Measurements from ENCODE around the gene SERPINH1. TPM values are rescaled to one million over a fixed set of nuclear protein-coding genes. Genes with fewer than 3 reads are reported as not detected.
A peak's percentile ranks its signal among the peaks of the same experiment; 100 is the strongest.
"Not testable (repeated sequence)": the region's sequence is repeated elsewhere in the genome, so short reads cannot be mapped to it uniquely, and the experiment has no call there.

The SERPINH1 gene
- polyA plus RNA-seq, 1 donor = 261 TPM

DNA sequence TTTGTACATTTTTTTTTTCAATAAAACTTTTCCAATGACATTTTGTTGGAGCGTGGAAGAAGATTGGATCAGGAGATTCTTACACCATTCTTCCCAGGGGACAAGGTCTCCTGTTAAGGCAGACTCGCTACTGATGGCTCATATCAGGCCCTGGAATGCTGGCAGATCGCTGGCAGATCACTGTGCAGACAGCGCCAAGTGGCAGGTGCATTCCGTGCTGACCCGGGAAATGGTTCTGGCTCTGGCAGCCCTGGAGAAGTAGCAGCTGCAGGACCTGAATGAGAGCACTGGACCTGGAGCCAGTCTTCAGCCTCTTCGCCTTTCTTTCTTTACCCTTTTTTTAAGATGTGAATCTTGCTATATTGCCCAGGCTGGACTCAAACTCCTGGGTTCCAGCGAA lies 10.7 kb downstream of the SERPINH1 start:
- DNase-seq = no peak

- no peak for DNase-seq
Observed at GRCh38 chr11:75574698-75575602, 12.9 kb downstream of the SERPINH1 start.

GRCh38 chr11:75576017-75576416 lies 14.0 kb downstream of the SERPINH1 start:
- no peak for DNase-seq

DNA sequence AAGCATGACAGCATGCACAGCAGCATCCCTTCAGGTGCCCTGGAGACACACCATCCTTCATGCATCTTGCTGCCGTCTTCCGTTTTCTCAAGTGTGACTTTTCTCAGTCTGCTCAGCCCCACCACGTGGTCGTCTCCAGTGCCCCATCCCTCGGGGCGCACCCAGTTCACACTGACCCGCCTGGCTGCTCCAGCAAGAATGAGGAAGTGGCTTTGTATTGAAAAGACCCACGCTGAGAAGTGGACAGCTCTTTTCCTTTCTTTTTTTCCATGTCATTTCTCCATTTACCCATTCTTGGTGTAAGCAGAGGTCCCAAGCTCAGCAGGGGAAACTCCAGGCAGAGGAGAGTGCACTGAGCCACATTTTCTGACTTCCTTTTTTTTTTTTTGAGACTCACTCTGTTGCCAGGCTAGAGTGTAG lies 14.5 kb downstream of the SERPINH1 start:
- DNase-seq = no peak

DNA sequence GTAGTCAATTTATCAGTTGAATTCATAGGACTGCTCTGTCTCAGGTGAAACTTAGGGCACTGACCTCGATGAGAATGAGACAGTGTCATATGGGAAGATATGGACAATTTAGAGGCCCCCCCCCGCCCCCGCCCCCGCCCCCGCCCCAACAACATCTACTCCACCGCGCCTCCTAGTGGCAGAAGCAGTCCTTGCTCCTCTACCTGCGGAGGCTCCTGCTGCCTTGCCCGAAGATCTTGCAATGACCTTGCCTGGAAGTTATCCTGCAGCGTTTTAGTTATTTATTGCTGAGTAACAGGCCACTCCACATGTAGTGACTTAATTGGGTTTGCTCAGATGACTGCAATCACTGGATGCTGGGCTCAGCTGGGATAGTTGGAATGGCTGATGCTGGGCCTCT lies 15.2 kb downstream of the SERPINH1 start:
- no peak for DNase-seq

GRCh38 chr11:75578977-75579376 lies 16.9 kb downstream of the SERPINH1 start:
- no peak for DNase-seq

DNA sequence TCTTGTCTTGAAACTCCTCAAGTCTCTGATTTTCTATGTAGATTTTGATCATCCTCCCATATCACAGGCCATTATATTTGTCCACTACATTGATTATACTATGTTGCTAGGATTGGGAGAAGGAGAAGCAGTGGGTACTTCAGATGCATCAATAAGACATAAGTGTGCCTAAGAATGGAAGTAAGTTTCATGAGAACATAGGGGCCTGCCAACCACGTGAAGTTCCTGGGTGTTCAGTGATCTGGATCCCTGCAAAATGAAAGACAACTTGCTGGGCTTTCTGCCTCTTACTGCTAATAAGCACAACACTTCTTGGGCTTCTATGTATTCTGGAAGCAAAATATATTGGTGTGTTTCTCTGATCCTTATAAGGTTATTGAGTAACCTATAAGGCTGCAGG lies 17.8 kb downstream of the SERPINH1 start:
- no peak for DNase-seq

- DNase-seq = no peak
Observed at GRCh38 chr11:75582506-75582894, 20.4 kb downstream of the SERPINH1 start.

DNA sequence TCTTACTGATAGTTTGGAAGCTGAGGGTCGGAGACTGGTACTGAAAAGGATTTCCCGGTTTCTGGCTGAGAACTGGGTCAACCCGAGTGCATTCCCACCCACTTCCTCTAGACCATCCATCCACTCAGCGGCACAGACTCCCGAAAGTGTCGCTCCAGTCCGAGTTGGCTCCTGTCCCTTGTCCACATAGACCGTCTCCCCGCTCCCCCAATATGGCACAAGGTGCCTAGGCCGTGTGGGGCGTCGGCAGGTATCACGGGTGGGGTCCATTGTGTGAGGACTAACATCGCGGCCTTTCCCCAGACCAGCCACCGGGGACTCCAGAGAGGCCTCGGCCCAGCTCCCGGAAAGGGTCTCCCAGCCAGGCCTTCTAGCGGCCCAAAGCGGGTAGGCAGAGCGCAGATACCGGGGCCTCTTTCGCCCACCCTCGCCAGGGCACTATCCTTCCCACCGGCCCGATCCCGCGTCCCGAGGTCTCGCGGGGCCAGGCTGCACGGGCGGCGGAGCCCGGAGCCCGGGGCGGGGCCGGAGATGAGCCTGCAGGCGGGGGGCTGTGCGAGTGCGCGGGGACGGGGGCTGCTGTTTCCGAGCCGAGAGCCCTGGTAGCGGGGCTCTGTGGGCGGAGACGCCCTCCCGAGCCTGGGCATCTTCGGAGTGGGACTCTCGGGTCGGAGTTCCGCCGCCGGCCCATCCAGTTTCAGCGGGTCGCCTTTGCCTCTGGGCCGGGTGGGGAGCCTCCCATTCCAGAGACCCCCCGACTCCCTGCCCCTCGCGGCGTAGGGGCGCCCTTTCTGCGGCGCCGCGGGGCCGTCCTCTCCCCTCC lies 21.1 kb downstream of the SERPINH1 start:
- peak; percentile 86 for DNase-seq

DNA sequence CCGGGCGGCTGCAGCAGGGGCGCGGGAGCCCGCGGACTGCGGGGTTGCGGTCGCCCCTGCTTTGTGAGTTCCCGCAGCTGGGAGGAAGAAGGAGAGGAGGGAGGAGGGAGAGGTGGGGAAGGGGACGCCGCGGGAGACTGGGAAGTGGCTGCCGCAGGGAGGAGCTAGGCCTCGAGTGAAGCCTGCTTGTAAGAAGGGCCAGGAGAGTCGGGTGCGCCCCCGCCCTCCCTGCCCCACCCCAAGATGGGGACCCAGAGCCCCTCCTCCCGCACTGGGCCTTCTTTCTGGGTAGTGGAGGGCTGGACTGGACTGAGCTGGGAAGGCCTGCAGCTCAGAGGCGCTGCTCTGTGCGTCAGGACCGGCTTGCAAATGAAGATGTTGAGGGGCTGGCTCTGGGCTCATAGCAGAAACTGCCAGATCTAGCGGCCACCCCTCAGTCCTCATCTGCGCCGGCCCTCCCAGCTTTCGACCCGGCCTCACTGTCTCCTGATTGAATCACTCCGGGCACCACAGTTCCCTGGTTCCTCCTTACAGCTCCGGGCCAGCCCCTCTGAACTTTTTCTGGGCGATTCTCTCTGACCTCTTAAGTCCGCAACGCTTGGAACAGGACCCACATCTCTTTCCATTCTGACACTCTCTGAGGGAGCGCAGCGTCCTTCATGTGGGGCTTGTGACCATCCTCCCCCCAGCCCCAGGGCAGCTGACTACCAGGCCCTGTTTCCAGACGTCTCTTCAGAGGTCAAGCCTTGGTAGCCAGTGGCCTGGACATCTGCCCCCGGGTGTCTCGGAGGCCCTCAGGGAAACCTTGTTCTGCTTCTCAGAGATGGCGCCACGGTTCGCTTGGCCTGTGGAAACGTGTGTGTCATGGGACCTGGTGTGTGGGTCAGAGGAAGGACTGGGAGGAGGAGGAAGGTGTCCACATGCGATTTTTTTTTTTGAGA lies 21.9 kb downstream of the SERPINH1 start:
- peak; percentile 82 for DNase-seq

DNA sequence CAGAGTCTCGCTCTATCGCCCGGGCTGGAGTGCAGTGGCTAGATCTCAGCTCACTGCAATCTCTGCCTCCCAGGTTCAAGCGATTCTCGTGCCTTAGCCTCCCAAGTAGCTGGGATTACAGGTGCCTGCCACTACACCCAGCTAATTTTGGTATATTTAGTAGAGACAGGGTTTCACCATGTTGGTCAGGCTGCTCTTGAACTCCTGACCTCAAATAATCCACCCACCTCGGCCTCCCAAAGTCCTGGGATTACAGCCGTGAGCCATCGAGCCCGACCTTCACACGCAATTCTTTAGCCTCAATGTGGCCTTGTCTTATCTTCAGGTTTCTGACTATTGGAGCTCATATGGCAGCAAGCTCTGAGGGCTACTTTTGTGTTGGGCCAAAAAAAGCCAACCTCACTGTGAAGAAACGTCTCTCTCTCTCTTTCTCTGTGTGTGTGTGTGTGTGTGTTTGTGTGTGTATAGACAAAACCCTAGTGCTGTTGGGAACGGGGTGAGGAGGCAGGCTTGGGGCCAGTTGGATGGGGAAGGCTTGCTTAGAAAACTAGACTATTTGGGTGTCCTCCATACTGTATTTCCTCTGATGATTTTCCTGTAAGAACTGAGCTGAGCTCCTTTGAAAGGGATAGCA lies 22.7 kb downstream of the SERPINH1 start:
- DNase-seq = not testable (repeated sequence)

DNA sequence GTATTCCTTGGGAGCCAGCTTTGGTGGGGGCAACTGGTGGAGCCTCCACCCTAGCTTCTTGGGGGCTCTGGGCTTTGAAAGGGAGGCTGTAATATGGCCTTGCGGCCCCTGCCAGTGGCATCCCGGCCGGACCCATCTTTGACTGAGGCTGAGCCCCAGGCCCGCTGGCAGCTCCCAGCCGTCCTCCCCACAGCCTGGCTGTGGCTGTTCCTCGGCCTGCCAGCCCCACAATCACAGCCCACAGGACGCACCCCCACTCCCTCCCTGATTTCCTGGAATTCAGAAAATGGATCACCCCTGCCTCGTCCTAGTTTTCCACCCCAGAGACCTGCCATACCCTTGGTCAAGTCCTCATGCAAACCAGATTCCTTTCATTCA lies 23.2 kb downstream of the SERPINH1 start:
- no peak for DNase-seq

DNA sequence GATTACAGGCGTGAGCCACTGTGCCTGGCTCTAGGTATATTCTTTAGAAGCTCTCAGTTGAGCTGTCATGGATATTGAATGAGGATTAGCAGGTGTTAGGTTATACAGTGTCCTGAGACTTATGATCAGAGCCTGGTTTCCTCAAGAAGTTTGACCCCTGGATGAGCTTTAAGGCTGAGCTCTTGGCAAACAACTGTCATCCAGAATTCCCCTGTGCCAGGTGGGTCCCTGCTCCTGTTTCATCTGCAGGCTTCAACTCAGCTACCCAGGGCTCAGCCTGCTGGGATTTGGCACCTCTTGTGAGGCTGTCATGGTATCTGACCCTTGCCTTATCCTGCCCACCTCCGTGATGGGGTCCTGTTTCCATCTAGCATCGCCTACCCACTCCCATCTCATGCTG lies 24.3 kb downstream of the SERPINH1 start:
- no peak for DNase-seq

- no peak for DNase-seq
Observed at GRCh38 chr11:75588051-75588481, 26.0 kb downstream of the SERPINH1 start.

DNA sequence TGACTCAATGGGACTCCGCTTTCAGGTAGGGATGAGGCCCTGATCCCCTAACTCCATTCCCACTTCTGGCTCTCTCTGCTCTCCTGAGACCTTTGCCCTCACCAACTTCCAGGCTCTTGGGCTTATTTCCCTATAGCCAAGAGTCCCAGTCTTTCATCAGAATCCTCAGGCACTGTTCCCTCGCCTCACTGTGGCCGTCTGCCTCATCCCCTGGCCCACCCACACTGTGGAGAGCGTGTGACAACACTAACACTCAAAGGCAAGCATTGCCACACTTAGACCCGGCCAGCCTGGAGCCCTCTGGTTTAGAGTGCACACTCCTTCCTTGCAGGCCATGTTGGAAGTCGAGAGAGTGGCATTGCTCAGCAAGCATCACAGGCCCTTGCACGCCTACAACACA lies 27.0 kb downstream of the SERPINH1 start:
- no peak for DNase-seq

DNA sequence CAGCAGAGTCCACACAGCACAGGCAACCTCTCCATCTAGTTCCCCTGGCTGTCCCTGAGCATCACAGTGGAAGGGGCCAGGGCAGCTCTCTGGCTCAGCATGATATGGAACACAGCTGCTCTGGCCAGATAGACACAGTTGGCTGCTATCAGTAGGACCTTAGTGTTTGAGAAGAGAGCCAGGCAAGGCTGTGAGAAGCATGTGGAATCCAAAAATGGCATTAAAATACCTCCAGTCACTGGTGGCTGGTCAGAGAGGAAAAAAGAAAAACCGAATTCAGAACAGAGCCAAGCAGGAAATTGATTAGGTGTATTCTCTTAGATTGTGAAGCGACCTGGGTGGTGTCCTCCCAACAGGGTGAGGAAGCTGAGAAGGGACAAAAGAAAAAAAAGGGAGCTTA lies 27.9 kb downstream of the SERPINH1 start:
- no peak for DNase-seq

DNA sequence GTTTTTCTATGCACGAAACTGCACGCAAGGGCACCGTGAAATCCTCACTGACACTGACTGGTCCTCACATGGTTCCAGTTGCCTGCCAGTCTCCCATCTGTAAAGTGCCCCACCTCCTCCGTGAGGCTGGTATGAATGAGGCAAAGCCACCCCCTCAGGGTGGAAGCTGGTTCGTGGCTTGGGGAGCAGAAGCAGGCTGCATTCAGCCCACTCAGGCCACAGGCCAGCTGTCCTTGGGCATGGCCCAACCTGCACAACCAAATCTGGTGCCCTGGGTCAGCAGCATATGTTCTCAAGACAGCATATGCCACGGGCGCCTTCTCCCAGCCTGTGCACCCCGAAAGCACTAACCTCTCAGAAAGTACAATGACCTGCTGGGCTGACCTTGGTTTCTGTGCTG lies 29.3 kb downstream of the SERPINH1 start:
- DNase-seq = no peak

- no peak for DNase-seq
Observed at GRCh38 chr11:75591966-75592365, 29.9 kb downstream of the SERPINH1 start.

- no peak for DNase-seq
Observed at GRCh38 chr11:75592715-75593114, 30.7 kb downstream of the SERPINH1 start.

- peak; percentile 30 for DNase-seq
Observed at GRCh38 chr11:75593286-75593915, 31.3 kb downstream of the SERPINH1 start.

DNA sequence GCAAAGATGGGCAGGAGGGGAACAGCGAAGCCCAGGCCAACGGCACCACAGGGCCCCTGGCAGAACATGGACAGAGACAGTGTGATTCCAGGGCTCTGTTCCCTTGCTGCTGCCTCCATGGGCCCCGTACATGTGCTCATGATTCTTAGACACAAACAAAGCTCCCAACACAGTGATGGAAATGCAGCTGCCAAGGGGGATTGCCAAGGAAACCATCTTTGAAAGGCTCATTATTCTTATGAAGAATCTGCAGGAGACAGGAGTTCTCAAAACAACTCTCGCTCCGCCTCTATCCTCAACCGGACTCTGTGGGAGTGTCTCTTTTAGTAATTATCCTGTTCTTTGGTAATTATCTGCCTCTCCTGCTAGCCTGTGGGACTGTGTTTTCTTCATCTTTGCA lies 32.2 kb downstream of the SERPINH1 start:
- DNase-seq = no peak
